Measurements from ENCODE around the gene NRARP. TPM values are rescaled to one million over a fixed set of nuclear protein-coding genes. Genes with fewer than 3 reads are reported as not detected.

The NRARP gene
- total RNA-seq, 1 experiment from 2014 or later: 7.4 TPM

DNA sequence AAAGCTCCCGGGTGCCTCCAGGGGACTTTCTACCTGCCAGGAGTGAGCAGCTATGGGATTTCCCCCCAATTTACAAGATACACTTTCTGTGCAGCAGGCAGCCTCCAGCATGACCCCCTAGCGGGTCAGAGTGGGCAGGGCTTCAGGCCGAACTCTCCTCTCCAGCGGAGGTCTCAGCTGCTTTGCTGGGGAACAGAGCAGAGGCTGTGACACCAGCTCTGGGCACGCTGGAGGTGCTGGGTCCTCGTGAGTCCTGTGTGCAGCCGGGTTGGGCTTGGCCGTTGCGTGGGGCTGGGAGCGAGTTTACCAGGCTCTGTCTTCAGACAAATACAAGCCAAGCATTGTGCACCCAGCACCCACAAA, 2.9 kb downstream of the NRARP start:
- H3K27me3 ChIP-seq (replicated peaks; ENCODE audit: insufficient read depth, low read depth, low read length, poor library complexity): no peaks in the 10 kb centered on the region
- no TSS peak for BruUV-seq (replicated peaks)
- peaks cover 3% of the 10 kb centered on the region for H3K9me3 ChIP-seq (ENCODE audit: low read depth, low read length, poor library complexity, severe bottlenecking)
- TF ChIP-seq, protein P1, sequence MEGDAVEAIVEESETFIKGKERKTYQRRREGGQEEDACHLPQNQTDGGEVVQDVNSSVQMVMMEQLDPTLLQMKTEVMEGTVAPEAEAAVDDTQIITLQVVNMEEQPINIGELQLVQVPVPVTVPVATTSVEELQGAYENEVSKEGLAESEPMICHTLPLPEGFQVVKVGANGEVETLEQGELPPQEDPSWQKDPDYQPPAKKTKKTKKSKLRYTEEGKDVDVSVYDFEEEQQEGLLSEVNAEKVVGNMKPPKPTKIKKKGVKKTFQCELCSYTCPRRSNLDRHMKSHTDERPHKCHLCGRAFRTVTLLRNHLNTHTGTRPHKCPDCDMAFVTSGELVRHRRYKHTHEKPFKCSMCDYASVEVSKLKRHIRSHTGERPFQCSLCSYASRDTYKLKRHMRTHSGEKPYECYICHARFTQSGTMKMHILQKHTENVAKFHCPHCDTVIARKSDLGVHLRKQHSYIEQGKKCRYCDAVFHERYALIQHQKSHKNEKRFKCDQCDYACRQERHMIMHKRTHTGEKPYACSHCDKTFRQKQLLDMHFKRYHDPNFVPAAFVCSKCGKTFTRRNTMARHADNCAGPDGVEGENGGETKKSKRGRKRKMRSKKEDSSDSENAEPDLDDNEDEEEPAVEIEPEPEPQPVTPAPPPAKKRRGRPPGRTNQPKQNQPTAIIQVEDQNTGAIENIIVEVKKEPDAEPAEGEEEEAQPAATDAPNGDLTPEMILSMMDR (conservative IDR thresholded peaks at IDR 0.05; ENCODE audit: low read depth, low read length): no peak
- no peak for TF ChIP-seq EZH2 (IDR thresholded peaks at IDR 0.05; ENCODE audit: borderline replicate concordance, low read depth, low read length, poor library complexity, severe bottlenecking)
- intact Hi-C loops (cut with micrococcal nuclease; ENCODE audit: unreplicated experiment): no loop called here
- DNase-seq (ENCODE audit: low spot score): no peak
- peaks cover 32% of the 10 kb centered on the region for H3K4me1 ChIP-seq (ENCODE audit: insufficient read depth, low read length, poor library complexity, severe bottlenecking)
- H3K4me3 ChIP-seq (ENCODE audit: low read depth, low read length, poor library complexity, severe bottlenecking): no peak overlapping the region
- ChIA-PET CTCF (interaction anchor here (0.8 kb wide), 1 partner anchor 124 kb away, joined by 3 read pairs; the partner anchor contains the start of genes EXD3 and NOXA1), POLR2A (ENCODE audit: low non-redundant PET) (no interaction called here)
- H3K27ac ChIP-seq (ENCODE audit: low read depth, low read length, poor library complexity, severe bottlenecking): no peak overlapping the region
- no peaks in the 10 kb centered on the region for H3K36me3 ChIP-seq (ENCODE audit: insufficient read depth, low read length, poor library complexity, severe bottlenecking)

DNA sequence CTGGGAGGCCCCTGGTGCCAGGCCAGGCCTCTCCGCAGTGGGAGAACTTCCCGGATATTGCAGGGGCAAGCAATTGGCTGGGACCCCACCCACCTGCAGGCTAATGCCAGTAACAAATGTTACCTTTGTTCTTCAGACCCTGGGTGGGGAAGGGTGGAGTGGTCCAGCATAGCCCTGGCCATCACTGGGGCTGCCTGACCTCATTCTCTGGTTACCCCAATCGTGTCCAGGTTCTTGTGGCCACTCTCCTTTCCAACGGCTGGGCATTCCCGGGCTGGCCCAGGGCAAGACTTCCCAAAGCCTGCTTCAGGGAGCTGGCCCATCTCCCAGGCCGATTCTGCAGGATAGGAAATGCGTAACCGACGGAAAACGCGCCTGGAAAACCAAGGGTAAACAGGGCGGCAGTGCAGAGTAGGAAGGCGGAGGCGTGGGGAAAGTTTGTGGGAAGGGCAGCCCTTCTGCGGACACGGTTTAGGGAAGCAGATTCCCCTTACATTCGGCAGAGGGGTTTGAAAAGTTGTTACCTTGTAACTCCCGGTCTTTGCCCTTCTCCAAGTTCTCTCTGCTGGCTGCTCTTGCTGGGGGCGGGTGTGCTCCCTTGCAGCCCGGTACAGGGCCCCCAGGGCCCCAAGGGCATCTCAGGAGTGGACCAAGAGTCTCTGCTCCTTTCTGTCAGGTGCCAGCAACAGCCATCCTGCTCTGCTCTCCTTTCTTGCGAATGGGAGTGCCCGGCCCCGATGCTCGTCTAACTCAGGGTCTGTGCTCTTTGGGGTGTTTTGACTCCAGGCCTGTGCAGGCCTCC, 3.5 kb downstream of the NRARP start:
- intact Hi-C loops (cut with micrococcal nuclease; ENCODE audit: unreplicated experiment): no loop called here
- TF ChIP-seq, protein P1 (conservative IDR thresholded peaks at IDR 0.05; ENCODE audit: low read depth, low read length): no peak
- TF ChIP-seq EZH2 (IDR thresholded peaks at IDR 0.05; ENCODE audit: borderline replicate concordance, low read depth, low read length, poor library complexity, severe bottlenecking): no peak
- H3K4me1 ChIP-seq (ENCODE audit: insufficient read depth, low read length, poor library complexity, severe bottlenecking): peaks cover 26% of the 10 kb centered on the region
- no peaks in the 10 kb centered on the region for H3K36me3 ChIP-seq (ENCODE audit: insufficient read depth, low read length, poor library complexity, severe bottlenecking)
- peaks cover 3% of the 10 kb centered on the region for H3K9me3 ChIP-seq (ENCODE audit: low read depth, low read length, poor library complexity, severe bottlenecking)
- no peak overlapping the region for H3K4me3 ChIP-seq (ENCODE audit: low read depth, low read length, poor library complexity, severe bottlenecking)
- no peak for DNase-seq (ENCODE audit: low spot score)
- no peak overlapping the region for H3K27ac ChIP-seq (ENCODE audit: low read depth, low read length, poor library complexity, severe bottlenecking)
- ChIA-PET POLR2A (ENCODE audit: low non-redundant PET) (no interaction called here), CTCF (interaction anchor here (0.8 kb wide), 1 partner anchor 124 kb away, joined by 3 read pairs; the partner anchor contains the start of genes EXD3 and NOXA1)
- BruUV-seq (replicated peaks): no TSS peak
- H3K27me3 ChIP-seq (replicated peaks; ENCODE audit: insufficient read depth, low read depth, low read length, poor library complexity): no peaks in the 10 kb centered on the region

DNA sequence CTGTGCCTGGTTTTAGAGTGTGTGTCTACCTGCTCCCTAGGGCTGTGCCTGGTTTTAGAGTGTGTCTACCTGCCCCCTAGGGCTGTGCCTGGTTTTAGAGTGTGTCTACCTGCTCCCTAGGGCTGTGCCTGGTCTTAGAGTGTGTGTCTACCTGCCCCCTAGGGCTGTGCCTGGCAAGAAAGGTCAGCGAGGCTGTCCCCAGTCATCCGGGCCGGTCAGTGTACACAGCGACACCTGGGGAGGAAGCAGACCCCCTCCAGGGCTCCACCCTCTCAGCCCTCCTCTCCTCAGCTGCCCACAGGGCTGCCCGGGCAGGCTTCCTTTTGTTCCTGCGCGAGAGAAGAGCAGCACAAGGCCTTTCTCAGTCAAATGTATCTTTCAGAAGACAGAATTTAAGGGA, 4.1 kb downstream of the NRARP start:
- intact Hi-C loops (cut with micrococcal nuclease; ENCODE audit: unreplicated experiment): no loop called here
- no peaks in the 10 kb centered on the region for H3K36me3 ChIP-seq (ENCODE audit: insufficient read depth, low read length, poor library complexity, severe bottlenecking)
- no peak overlapping the region for H3K4me3 ChIP-seq (ENCODE audit: low read depth, low read length, poor library complexity, severe bottlenecking)
- no peak overlapping the region for H3K27ac ChIP-seq (ENCODE audit: low read depth, low read length, poor library complexity, severe bottlenecking)
- ChIA-PET CTCF (no interaction called here), POLR2A (ENCODE audit: low non-redundant PET) (no interaction called here)
- BruUV-seq (replicated peaks): no TSS peak
- peaks cover 3% of the 10 kb centered on the region for H3K9me3 ChIP-seq (ENCODE audit: low read depth, low read length, poor library complexity, severe bottlenecking)
- H3K4me1 ChIP-seq (ENCODE audit: insufficient read depth, low read length, poor library complexity, severe bottlenecking): peaks cover 19% of the 10 kb centered on the region
- TF ChIP-seq, protein P1 (conservative IDR thresholded peaks at IDR 0.05; ENCODE audit: low read depth, low read length): no peak
- TF ChIP-seq EZH2 (IDR thresholded peaks at IDR 0.05; ENCODE audit: borderline replicate concordance, low read depth, low read length, poor library complexity, severe bottlenecking): no peak
- DNase-seq (ENCODE audit: low spot score): no peak
- no peaks in the 10 kb centered on the region for H3K27me3 ChIP-seq (replicated peaks; ENCODE audit: insufficient read depth, low read depth, low read length, poor library complexity)
